22Rv1 (cell line): ENCODE results near the gene BFSP2.

ENCODE experiments used
- ZFX ChIP-seq: fragments of 450-650 bp; IDR thresholded peaks from 2 replicates; pipeline ENCODE4 v1.6.1; 2017; ENCODE audit warnings: antibody characterized with exemption, borderline replicate concordance
- TF ChIP-seq, protein P1 (sequence below): fragments of 450-650 bp; IDR thresholded peaks from 2 replicates; pipeline ENCODE4 v1.5.1; 2017; ENCODE audit warnings: mild to moderate bottlenecking

GRCh38 chr3:133381346-133382109 is 18.3 kb upstream of the BFSP2 start:
- TF ChIP-seq, protein P1, sequence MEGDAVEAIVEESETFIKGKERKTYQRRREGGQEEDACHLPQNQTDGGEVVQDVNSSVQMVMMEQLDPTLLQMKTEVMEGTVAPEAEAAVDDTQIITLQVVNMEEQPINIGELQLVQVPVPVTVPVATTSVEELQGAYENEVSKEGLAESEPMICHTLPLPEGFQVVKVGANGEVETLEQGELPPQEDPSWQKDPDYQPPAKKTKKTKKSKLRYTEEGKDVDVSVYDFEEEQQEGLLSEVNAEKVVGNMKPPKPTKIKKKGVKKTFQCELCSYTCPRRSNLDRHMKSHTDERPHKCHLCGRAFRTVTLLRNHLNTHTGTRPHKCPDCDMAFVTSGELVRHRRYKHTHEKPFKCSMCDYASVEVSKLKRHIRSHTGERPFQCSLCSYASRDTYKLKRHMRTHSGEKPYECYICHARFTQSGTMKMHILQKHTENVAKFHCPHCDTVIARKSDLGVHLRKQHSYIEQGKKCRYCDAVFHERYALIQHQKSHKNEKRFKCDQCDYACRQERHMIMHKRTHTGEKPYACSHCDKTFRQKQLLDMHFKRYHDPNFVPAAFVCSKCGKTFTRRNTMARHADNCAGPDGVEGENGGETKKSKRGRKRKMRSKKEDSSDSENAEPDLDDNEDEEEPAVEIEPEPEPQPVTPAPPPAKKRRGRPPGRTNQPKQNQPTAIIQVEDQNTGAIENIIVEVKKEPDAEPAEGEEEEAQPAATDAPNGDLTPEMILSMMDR: no peak
- no peak for TF ChIP-seq ZFX
